ENCODE measurements around the gene SYNGR3.
"Not testable (repeated sequence)": the region's sequence is repeated elsewhere in the genome, so short reads cannot be mapped to it uniquely, and the experiment has no call there.

SYNGR3 gene

DNA sequence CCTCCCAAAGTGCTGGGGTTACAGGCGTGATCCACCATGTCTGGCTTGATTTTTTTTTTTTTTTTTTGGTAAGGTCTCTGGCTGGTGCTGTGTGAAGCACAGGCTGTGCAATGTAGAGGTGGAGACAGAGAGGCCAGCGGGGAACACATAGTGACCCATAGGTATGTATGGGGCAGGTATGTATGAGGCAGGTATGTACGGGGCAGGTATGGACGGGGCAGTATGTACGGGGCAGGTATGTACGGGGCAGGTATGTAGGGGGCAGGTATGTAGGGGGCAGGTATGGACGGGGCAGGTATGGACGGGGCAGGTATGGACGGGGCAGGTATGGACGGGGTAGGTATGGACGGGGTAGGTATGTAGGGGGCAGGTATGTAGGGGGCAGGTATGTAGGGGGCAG lies 40.3 kb upstream of the SYNGR3 start:
- no peaks in the 10 kb centered on the region for H3K27me3 ChIP-seq (ENCODE audit: control insufficient read depth, insufficient read depth, low read length)
- H3K36me3 ChIP-seq (ENCODE audit: control insufficient read depth, insufficient read depth, low read length), result no peaks in the 10 kb centered on the region
- no peak overlapping the region for H3K9ac ChIP-seq (ENCODE audit: low read length)
- no peak overlapping the region for H3K4me3 ChIP-seq (ENCODE audit: low read length)
- no peak overlapping the region for H3K27ac ChIP-seq (ENCODE audit: low read depth, low read length)
- H3K4me1 ChIP-seq (ENCODE audit: control insufficient read depth, insufficient read depth, low read length), result no peaks in the 10 kb centered on the region

DNA sequence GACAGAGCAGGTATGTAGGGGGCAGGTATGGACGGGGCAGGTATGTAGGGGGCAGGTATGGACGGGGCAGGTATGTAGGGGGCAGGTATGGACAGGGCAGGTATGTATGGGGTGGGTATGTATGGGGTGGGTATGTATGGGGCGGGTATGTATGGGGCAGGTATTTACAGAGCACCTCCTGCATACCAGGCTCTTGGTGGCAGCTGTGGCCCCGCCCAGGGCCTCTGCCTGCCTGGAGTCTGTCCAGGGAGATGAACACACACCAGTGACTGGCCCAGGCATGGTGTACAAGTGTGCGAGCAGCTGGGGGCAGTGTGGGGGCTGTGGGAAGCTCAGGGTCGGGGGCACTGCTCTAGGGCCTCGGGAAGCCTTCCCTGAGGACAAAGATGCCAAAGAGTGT lies 39.7 kb upstream of the SYNGR3 start:
- Histone ChIP-seq H3K4me1 (ENCODE audit: control insufficient read depth, insufficient read depth, low read length) (no peaks in the 10 kb centered on the region), H3K27ac (ENCODE audit: low read depth, low read length) (no peak overlapping the region), H3K4me3 (ENCODE audit: low read length) (no peak overlapping the region), H3K9ac (ENCODE audit: low read length) (no peak overlapping the region), H3K36me3 (ENCODE audit: control insufficient read depth, insufficient read depth, low read length) (no peaks in the 10 kb centered on the region), H3K27me3 (ENCODE audit: control insufficient read depth, insufficient read depth, low read length) (no peaks in the 10 kb centered on the region)

DNA sequence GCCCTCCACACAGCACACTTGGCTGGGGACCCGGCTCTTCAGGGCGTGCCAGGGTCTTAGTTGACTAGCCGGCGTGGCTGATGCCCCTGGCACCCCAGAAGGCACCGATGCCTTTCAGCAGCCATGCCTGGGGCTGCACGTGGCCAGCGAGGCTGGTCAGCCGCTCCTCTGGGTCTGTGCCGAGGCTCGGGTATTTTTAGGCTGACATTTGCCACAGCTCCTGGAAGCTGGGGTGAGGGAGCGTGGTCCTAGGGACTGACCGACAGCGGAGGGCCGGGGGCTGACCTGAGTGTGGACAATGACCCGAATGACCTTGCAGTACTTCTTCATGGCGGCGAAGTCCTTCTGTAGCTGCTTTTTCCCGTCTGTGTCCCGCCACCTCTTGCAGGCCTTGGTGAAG lies 39.2 kb upstream of the SYNGR3 start:
- H3K9ac ChIP-seq (ENCODE audit: low read length), result no peak overlapping the region
- H3K36me3 ChIP-seq (ENCODE audit: control insufficient read depth, insufficient read depth, low read length), result no peaks in the 10 kb centered on the region
- H3K4me3 ChIP-seq (ENCODE audit: low read length), result no peak overlapping the region
- H3K4me1 ChIP-seq (ENCODE audit: control insufficient read depth, insufficient read depth, low read length), result no peaks in the 10 kb centered on the region
- H3K27me3 ChIP-seq (ENCODE audit: control insufficient read depth, insufficient read depth, low read length), result no peaks in the 10 kb centered on the region
- no peak overlapping the region for H3K27ac ChIP-seq (ENCODE audit: low read depth, low read length)

DNA sequence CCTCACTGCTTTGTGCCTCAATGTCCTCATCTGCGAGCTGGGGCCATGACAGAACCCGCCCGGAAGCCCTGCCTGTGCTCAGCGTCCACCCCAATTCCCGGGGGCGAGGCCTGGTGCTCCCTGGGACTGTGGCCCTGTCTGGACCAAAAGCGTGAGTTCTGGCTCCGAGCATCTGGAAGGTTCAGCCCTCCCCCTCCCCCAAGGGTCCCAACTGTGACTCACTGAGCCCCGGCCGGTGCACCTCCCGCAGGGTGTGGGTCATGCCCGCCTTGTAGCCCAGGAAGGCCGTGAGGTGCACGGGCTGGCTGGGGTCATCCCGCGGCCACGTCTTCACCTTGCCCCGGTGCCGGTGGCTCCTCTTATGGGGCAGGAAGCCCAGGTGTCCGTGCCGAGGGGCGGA lies 36.0 kb upstream of the SYNGR3 start:
- no peaks in the 10 kb centered on the region for H3K36me3 ChIP-seq (ENCODE audit: control insufficient read depth, insufficient read depth, low read length)
- no peak overlapping the region for H3K9ac ChIP-seq (ENCODE audit: low read length)
- H3K4me3 ChIP-seq (ENCODE audit: low read length), result no peak overlapping the region
- no peak overlapping the region for H3K27ac ChIP-seq (ENCODE audit: low read depth, low read length)
- H3K4me1 ChIP-seq (ENCODE audit: control insufficient read depth, insufficient read depth, low read length), result peaks cover under 1% of the 10 kb centered on the region
- no peaks in the 10 kb centered on the region for H3K27me3 ChIP-seq (ENCODE audit: control insufficient read depth, insufficient read depth, low read length)

DNA sequence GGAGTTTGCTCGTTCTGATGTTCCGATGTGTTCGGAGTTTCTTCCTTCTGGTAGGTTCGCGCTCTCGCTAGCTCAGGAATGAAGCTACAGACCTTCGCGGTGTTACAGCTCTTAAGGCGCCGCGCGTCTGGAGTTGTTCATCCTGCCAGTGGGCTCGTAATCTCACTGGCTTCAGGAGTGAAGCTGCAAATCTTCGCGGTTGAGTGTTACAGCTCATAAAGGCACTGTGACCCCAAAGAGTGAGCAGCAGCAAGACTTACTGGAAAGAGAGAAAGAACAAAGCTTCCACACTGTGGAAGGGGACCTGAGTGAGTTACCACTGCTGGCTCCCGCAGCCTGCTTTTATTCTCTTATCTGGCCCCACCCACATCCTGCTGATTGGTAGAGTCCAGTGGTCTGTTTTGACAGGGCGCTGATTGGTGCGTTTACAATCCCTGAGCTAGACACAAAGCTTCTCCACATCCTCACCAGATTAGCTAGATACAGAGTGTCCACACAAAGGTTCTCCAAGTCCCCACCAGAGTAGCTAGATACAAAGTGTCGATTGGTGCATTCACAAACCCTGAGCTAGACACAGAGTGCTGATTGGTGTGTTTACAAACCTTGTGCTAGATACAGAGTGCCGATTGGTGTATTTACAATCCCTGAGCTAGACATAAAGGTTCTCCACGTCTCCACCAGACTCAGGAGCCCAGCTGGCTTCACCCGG lies 32.2 kb upstream of the SYNGR3 start:
- H3K4me3 ChIP-seq (ENCODE audit: low read length); H3K9ac ChIP-seq (ENCODE audit: low read length); H3K36me3 ChIP-seq (ENCODE audit: control insufficient read depth, insufficient read depth, low read length); H3K27ac ChIP-seq (ENCODE audit: low read depth, low read length); H3K27me3 ChIP-seq (ENCODE audit: control insufficient read depth, insufficient read depth, low read length): not testable (repeated sequence)
- H3K4me1 ChIP-seq (ENCODE audit: control insufficient read depth, insufficient read depth, low read length), result peaks cover 10% of the 10 kb centered on the region

DNA sequence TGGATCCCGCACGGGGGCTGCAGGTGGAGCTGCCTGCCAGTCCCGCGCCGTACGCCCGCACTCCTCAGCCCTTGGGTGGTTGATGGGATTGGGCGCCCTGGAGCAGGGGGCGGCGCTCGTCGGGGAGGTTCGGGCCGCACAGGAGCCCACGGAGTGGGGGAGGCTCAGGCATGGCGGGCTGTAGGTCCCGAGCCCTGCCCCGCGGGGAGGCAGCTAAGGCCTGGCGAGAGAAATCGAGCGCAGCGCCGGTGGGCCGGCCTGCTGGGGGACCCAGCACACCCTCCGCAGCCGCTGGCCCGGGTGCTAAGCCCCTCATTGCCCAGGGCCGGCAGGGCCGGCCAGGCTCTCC lies 31.7 kb upstream of the SYNGR3 start:
- H3K9ac ChIP-seq (ENCODE audit: low read length); H3K36me3 ChIP-seq (ENCODE audit: control insufficient read depth, insufficient read depth, low read length); H3K27me3 ChIP-seq (ENCODE audit: control insufficient read depth, insufficient read depth, low read length); H3K27ac ChIP-seq (ENCODE audit: low read depth, low read length); H3K4me3 ChIP-seq (ENCODE audit: low read length): not testable (repeated sequence)
- H3K4me1 ChIP-seq (ENCODE audit: control insufficient read depth, insufficient read depth, low read length), result peaks cover 10% of the 10 kb centered on the region

DNA sequence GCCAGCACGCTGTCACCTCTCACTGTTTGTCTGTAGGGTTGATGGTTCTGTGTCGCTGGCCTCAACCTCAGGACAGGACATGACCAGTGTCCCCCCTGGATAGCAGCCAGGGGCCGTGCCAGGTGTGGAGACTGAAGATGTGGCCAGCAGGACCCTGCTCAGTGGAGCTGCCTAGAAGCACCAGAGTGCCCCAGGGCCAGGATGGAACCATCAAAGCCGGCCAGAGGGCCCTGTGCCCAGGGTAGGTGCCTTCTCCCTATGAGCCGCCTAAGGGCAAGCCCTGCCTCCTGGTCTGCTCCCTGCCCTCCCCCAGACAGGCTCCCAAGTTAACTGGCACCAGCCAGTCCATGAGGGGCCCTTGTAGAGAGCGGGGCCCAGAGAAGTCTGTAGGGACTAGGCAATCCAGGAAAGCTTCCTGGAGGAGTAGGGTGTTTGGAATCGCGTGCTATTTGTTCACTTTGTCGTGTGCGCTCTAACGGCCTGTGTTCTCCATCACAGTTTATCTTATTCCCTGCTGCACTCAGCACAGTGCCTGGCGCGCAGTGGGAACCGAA lies 31.0 kb upstream of the SYNGR3 start:
- Histone ChIP-seq H3K4me1 (ENCODE audit: control insufficient read depth, insufficient read depth, low read length) (peaks cover 13% of the 10 kb centered on the region), H3K9ac (ENCODE audit: low read length) (peak overlapping the region; percentile 4), H3K4me3 (ENCODE audit: low read length) (peak overlapping the region; percentile 57), H3K36me3 (ENCODE audit: control insufficient read depth, insufficient read depth, low read length) (peaks cover 15% of the 10 kb centered on the region), H3K27me3 (ENCODE audit: control insufficient read depth, insufficient read depth, low read length) (no peaks in the 10 kb centered on the region), H3K27ac (ENCODE audit: low read depth, low read length) (peak overlapping the region; percentile 89)

DNA sequence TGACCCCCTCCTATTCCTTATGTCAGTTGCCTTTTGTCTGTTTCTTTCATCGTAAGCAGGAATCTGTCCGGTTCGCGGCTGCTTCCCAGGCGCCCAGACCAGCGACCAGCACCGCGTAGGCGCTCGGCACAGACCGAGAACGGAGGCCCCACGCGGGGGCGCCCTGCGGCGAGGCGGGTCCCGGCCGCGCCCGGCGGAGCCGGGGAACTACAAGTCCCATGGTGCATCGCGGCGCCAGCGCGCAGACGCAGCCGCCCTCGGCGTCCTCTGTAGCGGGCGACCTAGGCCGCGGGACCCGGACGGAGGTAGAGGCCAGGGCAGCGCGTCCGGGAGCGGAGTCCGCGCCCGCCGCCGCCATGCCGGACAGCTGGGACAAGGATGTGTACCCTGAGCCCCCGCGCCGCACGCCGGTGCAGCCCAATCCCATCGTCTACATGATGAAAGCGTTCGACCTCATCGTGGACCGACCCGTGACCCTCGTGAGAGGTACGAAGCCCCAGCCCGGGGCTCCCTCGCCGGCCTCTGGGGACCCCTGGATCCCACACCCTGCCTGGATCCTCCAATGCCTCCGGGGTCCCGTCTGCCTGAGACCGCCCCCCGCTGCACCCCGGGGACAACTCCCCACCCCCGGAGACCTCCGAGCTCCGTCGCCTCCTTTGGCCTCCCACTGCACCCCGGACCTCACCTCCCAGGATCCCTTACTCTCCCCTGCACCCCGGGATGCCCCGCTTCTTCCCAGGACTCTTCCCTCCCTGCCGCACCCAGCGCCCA lies 30.3 kb upstream of the SYNGR3 start, which contains the start of gene NDUFB10:
TSS of gene NDUFB10 (plus strand) at position 270 of the 771 bp plus-strand sequence. CDS start at position 357, 87 bp downstream.
- peak within 1 kb of the TSS; percentile 84 for H3K4me3 ChIP-seq (ENCODE audit: low read length)
- H3K27ac ChIP-seq (ENCODE audit: low read depth, low read length), result peak within 1 kb of the TSS; percentile 89
- H3K36me3 ChIP-seq (ENCODE audit: control insufficient read depth, insufficient read depth, low read length), result peaks cover 16% of the 10 kb centered on the region
- peak within 1 kb of the TSS; percentile 90 for H3K9ac ChIP-seq (ENCODE audit: low read length)
- H3K27me3 ChIP-seq (ENCODE audit: control insufficient read depth, insufficient read depth, low read length), result no peaks in the 10 kb centered on the region
- H3K4me1 ChIP-seq (ENCODE audit: control insufficient read depth, insufficient read depth, low read length), result peaks cover 16% of the 10 kb centered on the region

DNA sequence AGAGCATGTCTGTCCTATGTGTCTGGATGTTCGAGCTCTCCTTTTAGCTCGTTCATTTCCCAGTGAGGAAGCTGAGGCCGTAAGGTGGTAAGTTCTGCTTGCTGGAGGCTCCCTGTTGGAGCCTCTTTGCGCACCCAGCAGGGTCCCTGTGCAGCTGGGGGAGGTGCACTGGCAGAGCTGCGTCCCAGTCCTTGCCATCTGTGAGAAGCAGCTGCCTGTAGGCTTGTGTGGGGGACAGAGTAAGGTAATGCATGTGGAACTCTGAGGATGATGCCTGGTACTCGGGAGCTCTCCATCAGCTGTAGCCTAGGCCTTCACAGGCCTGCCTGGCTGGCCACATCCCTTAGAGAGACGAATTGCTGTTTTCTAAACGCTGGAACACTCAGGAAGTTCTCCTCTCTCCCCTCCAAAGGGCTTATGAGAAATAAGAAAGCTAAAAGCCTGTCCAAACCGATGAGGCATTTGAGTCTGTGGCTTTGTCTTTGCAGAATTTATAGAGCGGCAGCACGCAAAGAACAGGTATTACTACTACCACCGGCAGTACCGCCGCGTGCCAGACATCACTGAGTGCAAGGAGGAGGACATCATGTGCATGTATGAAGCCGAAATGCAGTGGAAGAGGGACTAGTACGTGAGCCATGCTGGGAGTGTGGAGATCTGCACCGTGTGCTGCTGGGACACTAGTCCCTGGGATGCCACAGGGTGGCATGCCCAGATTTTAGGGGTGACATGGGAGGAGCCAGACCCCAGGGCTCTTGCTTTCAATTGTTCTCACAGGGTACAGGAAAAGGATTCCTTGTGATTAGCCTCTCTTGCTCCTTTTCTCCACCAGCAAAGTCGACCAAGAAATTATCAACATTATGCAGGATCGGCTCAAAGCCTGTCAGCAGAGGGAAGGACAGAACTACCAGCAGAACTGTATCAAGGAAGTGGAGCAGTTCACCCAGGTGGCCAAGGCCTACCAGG lies 28.8 kb upstream of the SYNGR3 start:
- peaks cover 22% of the 10 kb centered on the region for H3K4me1 ChIP-seq (ENCODE audit: control insufficient read depth, insufficient read depth, low read length)
- no peaks in the 10 kb centered on the region for H3K27me3 ChIP-seq (ENCODE audit: control insufficient read depth, insufficient read depth, low read length)
- peak overlapping the region; percentile 84 for H3K4me3 ChIP-seq (ENCODE audit: low read length)
- H3K9ac ChIP-seq (ENCODE audit: low read length), result no peak overlapping the region
- H3K27ac ChIP-seq (ENCODE audit: low read depth, low read length), result no peak overlapping the region
- peaks cover 16% of the 10 kb centered on the region for H3K36me3 ChIP-seq (ENCODE audit: control insufficient read depth, insufficient read depth, low read length)

DNA sequence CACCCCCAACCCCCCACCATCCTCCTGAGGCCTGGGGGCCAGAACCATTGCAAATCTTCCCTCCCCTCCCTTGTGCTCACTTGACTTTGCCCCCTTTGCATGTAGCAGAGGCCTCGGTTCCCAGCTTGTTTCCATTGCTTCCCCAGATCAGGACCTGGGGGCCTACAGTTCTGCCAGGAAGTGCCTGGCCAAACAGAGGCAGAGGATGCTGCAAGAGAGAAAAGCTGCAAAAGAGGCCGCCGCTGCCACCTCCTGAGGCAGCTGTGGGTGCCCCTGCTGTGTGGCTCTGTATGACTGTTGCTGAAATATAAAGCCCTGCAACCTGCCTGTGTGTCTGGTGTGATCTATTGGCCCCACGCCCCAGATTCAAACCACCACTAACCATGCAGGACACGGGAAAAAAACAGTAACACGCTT lies 28.1 kb upstream of the SYNGR3 start:
- no peak overlapping the region for H3K27ac ChIP-seq (ENCODE audit: low read depth, low read length)
- H3K9ac ChIP-seq (ENCODE audit: low read length), result no peak overlapping the region
- H3K36me3 ChIP-seq (ENCODE audit: control insufficient read depth, insufficient read depth, low read length), result peaks cover 16% of the 10 kb centered on the region
- no peaks in the 10 kb centered on the region for H3K27me3 ChIP-seq (ENCODE audit: control insufficient read depth, insufficient read depth, low read length)
- peaks cover 22% of the 10 kb centered on the region for H3K4me1 ChIP-seq (ENCODE audit: control insufficient read depth, insufficient read depth, low read length)
- H3K4me3 ChIP-seq (ENCODE audit: low read length), result no peak overlapping the region

DNA sequence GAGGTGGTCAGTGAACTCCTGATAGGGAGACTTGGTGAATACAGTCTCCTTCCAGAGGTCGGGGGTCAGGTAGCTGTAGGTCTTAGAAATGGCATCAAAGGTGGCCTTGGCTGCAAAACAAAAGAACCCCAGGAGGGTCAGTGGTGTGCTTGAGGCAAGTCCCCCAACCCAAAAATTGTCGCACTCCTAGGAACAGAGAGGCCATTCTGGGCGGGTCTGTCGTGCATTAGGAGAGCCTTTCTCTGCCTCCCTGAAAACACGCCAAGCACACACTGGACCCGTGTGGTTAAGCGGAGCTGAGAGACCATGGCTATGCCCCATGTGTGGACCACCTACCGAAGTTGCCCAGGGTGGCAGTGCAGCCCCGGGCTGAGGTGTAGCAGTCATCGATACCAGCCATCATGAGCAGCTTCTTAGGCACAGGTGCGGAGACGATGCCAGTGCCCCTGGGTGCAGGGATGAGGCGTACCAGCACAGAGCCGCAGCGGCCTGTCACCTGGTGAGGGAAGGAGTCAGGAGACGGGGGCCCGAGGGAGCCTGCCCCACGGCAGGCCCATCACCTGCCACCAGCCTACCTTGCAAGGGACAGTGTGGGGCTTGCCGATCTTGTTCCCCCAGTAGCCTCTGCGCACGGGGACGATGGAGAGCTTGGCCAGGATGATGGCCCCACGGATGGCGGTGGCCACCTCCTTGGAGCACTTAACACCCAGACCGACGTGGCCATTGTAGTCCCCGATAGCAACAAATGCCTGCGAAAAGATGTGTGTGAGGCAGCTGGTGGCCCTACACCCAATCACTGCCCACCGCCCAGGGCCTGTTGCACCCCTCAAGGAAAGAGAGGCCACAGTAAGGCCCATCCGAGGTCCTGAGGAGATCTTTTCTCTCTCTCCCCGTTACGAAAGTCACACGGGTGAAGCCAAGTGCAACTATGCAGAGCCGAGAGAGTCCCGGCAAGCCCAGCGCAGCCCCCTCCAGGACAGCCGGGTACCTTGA lies 27.3 kb upstream of the SYNGR3 start:
- not testable (repeated sequence) for H3K27ac ChIP-seq (ENCODE audit: low read depth, low read length); H3K4me3 ChIP-seq (ENCODE audit: low read length); H3K9ac ChIP-seq (ENCODE audit: low read length); H3K27me3 ChIP-seq (ENCODE audit: control insufficient read depth, insufficient read depth, low read length)
- peaks cover 16% of the 10 kb centered on the region for H3K36me3 ChIP-seq (ENCODE audit: control insufficient read depth, insufficient read depth, low read length)
- peaks cover 22% of the 10 kb centered on the region for H3K4me1 ChIP-seq (ENCODE audit: control insufficient read depth, insufficient read depth, low read length)
